ENCODE measurements around the gene ACTN4.

The ACTN4 gene

DNA sequence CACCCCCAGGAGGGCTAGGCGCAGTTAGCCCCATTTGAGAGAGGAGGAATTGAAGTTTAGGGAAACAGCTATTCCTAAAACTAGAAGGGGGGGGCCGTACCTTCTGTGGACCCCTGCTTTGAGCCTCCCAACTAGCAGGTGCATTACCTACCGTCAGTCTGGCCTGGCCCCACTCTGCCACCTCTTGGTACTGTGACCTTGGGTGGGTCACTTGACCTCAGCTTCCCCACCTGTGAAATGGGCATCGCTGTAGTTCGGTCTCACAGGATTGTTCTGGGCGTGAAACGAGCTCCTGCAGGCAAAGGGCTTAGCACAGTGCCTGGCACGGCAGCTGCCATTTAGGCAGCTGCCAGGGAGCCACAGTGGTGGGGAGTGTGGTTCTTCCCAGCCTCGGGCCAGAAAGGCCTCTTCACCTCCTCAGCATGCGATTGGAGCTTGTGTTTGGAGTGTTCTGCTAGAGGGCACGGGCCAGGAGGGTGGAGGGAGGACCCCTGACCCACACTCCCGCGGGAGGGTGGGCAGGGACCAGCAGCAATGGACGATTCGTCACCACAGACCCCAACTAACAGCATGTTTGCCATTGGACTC is 64.8 kb downstream of the ACTN4 start:
- DNase-seq = no peak

DNA sequence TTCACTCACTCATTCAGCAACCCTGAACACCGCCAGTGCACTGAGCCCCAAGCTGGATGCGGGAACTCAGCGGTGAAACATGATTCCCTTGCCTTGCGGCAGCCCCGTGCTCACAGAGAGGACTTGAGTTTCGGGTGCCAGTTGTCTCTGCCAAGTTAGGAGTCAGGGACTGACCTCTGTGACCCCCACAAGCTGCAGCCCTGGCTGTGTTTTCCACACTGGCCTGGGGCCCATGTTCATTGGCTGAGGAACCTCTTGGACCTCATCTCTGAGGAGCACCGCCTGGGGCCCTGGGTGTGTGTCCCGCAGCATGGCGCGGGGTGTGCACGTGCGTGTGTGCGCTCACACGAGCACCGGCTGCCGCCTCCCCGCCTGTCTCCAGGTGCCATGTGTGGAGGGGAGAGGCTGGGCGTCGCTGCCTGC is 65.8 kb downstream of the ACTN4 start:
- DNase-seq = no peak

DNA sequence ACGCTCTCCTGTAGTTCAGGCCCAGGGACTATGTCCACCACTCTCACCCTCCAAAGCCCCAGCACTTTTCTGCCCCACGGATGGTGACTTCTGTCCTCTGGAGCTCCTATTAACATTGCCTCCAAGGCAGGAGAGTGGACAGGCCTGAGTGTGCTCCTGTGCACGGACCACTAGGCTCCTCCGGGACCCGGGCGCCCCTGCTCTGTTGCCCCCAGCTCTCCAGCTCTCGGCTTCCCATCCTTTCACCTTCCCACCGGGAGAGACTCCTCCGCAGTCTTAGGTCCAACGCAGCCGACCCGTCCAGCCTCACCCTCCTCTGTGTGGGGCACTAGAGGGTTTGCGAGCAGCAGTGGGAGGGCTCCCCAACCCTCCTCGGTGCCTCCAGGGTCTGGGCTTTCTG is 66.4 kb downstream of the ACTN4 start:
- no peak for DNase-seq

GRCh38 chr19:38714354-38714778 is 66.9 kb downstream of the ACTN4 start:
- no peak for DNase-seq

- no peak for DNase-seq
These were observed 68.1 kb downstream of the ACTN4 start for GRCh38 chr19:38715555-38715954.

DNA sequence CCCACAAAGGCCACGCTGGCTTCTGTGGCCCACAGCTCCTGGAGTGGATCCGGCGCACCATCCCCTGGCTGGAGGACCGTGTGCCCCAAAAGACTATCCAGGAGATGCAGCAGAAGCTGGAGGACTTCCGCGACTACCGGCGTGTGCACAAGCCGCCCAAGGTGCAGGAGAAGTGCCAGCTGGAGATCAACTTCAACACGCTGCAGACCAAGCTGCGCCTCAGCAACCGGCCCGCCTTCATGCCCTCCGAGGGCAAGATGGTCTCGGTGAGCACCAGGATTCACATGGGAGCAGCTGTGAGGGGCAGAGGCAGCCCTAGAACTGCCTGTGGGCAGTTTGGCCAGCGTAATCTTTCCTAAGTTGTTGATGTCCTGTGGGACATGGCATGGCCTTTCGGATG is 69.6 kb downstream of the ACTN4 start:
- no peak for DNase-seq

GRCh38 chr19:38717855-38718254 is 70.4 kb downstream of the ACTN4 start:
- no peak for DNase-seq

- DNase-seq = no peak
These were observed 71.5 kb downstream of the ACTN4 start for GRCh38 chr19:38718747-38719543.

DNA sequence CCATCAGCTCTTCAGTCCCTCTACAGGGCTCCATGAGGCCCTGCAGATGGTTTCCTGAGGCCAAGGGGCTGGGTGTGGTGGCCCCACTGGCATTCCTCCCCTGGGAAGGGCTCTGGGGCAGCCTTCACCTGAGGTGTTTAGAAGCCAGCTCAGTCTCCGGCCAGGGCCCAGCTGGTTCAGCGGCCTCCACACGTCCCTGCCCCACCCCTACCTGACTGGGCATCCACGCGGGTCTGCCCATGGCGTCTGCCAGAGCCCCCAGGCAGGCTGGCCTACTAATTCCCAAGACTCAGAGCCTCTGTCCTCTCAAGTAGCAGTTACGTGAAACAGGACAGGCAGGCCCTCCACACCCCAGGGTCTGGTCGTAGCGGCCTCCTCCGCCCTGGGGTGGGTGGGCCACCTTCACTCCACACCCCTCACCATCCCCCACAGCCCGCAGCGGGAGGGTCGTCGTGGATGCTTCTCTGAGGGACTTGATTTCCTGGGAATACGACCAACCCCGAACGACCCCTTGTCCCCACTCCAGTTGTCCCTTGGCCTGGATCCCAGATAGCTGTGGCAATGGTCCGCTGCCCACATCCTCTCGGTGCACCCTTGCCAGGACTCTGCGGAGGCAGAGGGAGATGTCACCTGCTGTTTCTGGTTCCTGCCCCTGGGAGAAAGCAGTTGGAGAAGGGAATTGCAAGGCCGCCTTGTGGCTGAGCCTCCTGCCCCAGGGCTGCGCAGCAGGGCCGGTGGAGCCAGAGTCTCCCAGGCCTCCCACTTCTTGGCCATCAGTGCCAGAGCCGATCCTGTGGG is 72.5 kb downstream of the ACTN4 start:
- DNase-seq = no peak

- no peak for DNase-seq
These were observed 73.2 kb downstream of the ACTN4 start for GRCh38 chr19:38720559-38721236.

GRCh38 chr19:38721496-38721895 is 74.0 kb downstream of the ACTN4 start:
- DNase-seq = no peak

- no peak for DNase-seq
These were observed 74.7 kb downstream of the ACTN4 start for GRCh38 chr19:38721979-38722773.

DNA sequence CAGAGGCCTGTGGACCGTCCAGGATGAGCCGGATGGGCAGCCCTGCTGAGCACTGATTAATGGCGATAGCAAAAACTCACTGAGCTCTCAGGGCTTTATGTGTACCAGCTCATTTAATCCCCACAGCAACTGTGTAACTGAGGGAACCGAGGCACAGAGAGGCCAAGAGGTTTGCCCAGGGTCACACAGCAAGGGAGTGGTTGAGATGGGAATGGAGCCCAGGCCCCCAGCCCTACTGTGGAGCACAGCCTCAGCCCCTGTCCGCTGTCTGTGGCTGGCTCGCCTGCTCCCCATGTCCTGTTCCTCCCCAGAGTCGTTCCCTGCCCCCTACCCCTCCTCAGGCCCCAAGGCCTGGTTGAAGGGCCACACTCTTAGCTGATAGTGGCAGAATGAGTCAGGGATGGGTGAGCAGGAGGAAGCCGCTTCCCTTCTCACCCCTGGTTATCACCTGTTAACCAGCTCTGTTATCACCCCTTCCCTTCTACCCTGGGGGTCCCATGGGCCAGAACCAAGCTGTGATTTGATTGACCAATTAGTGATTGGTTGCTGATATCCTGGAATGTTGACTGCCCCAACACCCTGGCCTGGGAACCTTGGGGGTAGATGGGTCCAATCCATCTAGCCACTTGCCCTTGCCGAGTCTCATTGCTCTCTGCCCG is 75.6 kb downstream of the ACTN4 start:
- DNase-seq = no peak

DNA sequence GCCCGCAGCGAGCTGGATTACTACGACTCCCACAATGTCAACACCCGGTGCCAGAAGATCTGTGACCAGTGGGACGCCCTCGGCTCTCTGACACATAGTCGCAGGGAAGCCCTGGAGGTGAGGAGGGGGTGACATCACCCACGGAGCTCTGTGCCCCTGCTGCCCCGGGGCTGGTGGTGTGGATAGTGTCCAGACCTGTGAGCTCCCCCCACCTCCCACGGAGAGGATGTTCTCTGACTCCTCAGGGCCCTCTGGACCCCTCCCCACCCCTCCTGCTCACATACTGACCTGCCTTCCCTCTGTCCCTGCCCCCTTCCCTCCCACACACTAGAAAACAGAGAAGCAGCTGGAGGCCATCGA is 76.1 kb downstream of the ACTN4 start:
- no peak for DNase-seq

- DNase-seq = no peak
These were observed 76.8 kb downstream of the ACTN4 start for GRCh38 chr19:38723990-38724854.

GRCh38 chr19:38725469-38726283 is 78.2 kb downstream of the ACTN4 start:
- no peak for DNase-seq

GRCh38 chr19:38726284-38726673 is 78.8 kb downstream of the ACTN4 start:
- DNase-seq = no peak

GRCh38 chr19:38726761-38727301 is 79.4 kb downstream of the ACTN4 start:
- DNase-seq = no peak

GRCh38 chr19:38727306-38727867 is 79.9 kb downstream of the ACTN4 start:
- no peak for DNase-seq

Data from CD4-positive, alpha-beta T cell treated with Interleukin-6 for 4 hours (primary cell).